ENCODE data around the gene RRAGD.

RRAGD gene

GRCh38 chr6:89393659-89394058 lies 18.4 kb downstream of the RRAGD start:
- TF ChIP-seq CTCF (IDR thresholded peaks at IDR 0.05), result no peak
- Histone ChIP-seq H3K27ac (no peak overlapping the region), H3K4me3 (no peak overlapping the region)
- DNase-seq (ENCODE audit: low spot score), result no peak

GRCh38 chr6:89392823-89393222 lies 19.2 kb downstream of the RRAGD start:
- TF ChIP-seq CTCF (IDR thresholded peaks at IDR 0.05), result no peak
- Histone ChIP-seq H3K4me3 (no peak overlapping the region), H3K27ac (no peak overlapping the region)
- DNase-seq (ENCODE audit: low spot score), result no peak

DNA sequence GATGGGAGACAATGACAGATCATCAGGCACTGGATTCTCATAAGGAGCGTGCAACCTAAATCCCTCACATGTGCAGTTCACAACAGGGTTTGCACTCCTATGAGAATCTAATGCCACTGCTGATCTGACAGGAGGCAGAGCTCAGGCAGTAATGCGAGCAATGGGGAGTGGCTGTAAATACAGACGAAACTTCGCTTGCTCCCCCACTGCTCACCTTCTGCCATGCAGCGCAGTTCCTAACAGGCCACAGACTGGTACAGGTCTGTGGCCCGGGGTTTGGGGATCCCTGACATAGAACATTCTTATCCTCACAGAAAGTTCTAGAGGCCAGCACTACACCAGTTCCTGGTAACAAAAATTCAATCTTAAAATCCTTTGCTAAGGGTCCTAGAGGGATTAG lies 23.2 kb downstream of the RRAGD start:
- DNase-seq (ENCODE audit: low spot score), result no peak
- Histone ChIP-seq H3K4me3 (no peak overlapping the region), H3K27ac (no peak overlapping the region)
- TF ChIP-seq CTCF (IDR thresholded peaks at IDR 0.05), result no peak

DNA sequence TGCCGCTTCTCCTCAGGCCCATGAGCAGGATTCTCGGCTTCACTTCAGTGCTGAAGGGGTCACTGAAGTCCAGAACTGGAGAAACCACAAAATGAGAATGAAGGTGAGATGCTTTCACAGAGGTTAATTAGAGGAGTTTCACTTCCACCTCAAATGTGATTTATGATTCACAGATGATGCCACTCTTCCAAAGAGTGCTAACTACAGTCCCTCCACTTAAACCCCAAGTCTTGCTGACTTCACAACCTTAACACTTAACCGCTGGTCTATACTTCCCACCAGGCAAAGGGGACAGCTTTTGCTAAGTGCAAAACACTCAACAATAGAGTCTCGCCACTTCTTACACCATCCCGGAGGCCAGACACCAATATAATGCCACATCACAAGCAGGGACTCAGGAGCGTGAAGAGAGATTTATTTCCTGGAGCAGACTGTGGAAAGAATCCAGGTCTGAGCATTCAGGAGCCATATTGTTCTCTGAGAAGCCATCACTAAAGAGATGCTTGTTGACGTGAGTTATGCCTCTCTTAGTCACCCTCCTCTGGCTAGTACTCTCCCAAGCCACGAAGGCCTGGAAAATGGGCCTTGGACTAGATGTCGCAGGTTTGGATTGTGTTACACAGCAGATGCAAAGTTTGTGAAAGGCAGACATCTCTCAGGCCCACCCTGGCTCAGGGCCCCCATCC lies 24.4 kb downstream of the RRAGD start:
- no peak for DNase-seq (ENCODE audit: low spot score)
- no peak overlapping the region for H3K4me3 ChIP-seq
- no peak for TF ChIP-seq CTCF (IDR thresholded peaks at IDR 0.05)
- H3K27ac ChIP-seq, result no peak overlapping the region

GRCh38 chr6:89386917-89387491 lies 25.1 kb downstream of the RRAGD start:
- no peak for TF ChIP-seq CTCF (IDR thresholded peaks at IDR 0.05)
- DNase-seq (ENCODE audit: low spot score), result no peak
- no peak overlapping the region for H3K27ac ChIP-seq
- no peak overlapping the region for H3K4me3 ChIP-seq

- TF ChIP-seq CTCF (IDR thresholded peaks at IDR 0.05), result no peak
- H3K27ac ChIP-seq, result no peak overlapping the region
- H3K4me3 ChIP-seq, result no peak overlapping the region
- no peak for DNase-seq (ENCODE audit: low spot score)
These were observed 26.2 kb downstream of the RRAGD start for GRCh38 chr6:89385846-89386245.

DNA sequence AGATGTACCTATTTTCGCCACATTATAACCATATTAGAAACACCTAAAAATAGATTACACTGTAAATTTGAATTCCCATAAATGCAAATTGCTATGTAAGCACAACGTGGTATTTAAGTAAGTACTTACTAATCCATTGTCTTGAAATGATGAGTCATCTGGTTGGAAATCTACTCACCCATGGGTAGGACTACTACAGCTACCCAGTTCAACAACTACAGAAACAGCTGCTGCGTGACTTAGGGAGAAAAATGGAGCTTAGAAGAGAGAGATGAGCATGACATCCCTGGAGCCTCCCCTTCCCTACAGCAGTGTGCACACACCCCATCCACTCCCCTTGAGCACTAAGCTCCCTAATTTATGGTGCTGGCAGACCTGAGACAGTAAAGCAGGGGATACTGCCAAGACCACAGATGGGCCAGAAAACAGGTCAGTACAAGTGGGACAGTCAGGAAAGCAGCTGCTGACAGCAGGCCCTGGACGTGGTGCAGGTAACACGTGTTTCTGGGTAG lies 26.9 kb downstream of the RRAGD start:
- Histone ChIP-seq H3K27ac (no peak overlapping the region), H3K4me3 (no peak overlapping the region)
- TF ChIP-seq CTCF (IDR thresholded peaks at IDR 0.05), result no peak
- DNase-seq (ENCODE audit: low spot score), result no peak
